ENCODE measurements around the gene CEPT1.

CEPT1 gene

DNA sequence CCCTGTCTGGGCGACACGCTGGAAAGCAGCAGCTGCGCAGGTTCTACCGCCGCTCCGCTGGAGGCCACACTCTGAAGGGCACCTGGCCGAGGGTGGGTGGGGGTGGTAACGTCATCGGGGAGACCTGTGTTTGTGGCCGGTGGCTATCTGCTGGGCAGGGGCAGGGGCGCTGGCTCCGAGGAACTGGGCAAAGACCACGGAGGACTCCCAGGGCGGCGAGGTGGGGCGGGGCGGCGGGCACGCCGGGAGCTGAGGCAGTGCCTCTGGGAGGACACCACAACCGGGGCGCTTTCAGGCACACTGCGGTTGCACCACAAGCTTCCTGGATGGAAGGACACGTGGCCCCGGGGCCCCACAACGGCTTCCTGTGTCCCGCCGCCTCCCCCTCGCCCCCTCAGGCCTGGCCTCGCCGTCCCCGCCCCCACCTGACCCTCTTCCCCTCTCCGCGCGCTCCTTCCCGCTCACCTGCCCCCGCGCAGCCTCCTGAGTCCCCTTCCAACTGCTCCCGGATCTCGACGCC is 63.7 kb downstream of the CEPT1 start:
- H3K79me2 ChIP-seq: no peaks in the 10 kb centered on the region
- H2AFZ ChIP-seq: peak overlapping the region; percentile 83
- no peaks in the 10 kb centered on the region for H3K9me3 ChIP-seq (ENCODE audit: control insufficient read depth, low read length)
- peaks cover 16% of the 10 kb centered on the region for H3K4me1 ChIP-seq
- peak overlapping the region; percentile 88 for H3K4me2 ChIP-seq (ENCODE audit: low read length)
- H3K27me3 ChIP-seq (ENCODE audit: control insufficient read depth, insufficient read depth, low read length): no peaks in the 10 kb centered on the region
- H3K9ac ChIP-seq: peak overlapping the region; percentile 96
- H3K27ac ChIP-seq: peak overlapping the region; percentile 93
- TF ChIP-seq, protein P1, sequence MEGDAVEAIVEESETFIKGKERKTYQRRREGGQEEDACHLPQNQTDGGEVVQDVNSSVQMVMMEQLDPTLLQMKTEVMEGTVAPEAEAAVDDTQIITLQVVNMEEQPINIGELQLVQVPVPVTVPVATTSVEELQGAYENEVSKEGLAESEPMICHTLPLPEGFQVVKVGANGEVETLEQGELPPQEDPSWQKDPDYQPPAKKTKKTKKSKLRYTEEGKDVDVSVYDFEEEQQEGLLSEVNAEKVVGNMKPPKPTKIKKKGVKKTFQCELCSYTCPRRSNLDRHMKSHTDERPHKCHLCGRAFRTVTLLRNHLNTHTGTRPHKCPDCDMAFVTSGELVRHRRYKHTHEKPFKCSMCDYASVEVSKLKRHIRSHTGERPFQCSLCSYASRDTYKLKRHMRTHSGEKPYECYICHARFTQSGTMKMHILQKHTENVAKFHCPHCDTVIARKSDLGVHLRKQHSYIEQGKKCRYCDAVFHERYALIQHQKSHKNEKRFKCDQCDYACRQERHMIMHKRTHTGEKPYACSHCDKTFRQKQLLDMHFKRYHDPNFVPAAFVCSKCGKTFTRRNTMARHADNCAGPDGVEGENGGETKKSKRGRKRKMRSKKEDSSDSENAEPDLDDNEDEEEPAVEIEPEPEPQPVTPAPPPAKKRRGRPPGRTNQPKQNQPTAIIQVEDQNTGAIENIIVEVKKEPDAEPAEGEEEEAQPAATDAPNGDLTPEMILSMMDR (IDR thresholded peaks at IDR 0.05): no peak
- peak overlapping the region; percentile 82 for H3K4me3 ChIP-seq (ENCODE audit: low read depth, low read length)
- no peaks in the 10 kb centered on the region for H3K36me3 ChIP-seq (ENCODE audit: control insufficient read depth, insufficient read depth, low read length)

DNA sequence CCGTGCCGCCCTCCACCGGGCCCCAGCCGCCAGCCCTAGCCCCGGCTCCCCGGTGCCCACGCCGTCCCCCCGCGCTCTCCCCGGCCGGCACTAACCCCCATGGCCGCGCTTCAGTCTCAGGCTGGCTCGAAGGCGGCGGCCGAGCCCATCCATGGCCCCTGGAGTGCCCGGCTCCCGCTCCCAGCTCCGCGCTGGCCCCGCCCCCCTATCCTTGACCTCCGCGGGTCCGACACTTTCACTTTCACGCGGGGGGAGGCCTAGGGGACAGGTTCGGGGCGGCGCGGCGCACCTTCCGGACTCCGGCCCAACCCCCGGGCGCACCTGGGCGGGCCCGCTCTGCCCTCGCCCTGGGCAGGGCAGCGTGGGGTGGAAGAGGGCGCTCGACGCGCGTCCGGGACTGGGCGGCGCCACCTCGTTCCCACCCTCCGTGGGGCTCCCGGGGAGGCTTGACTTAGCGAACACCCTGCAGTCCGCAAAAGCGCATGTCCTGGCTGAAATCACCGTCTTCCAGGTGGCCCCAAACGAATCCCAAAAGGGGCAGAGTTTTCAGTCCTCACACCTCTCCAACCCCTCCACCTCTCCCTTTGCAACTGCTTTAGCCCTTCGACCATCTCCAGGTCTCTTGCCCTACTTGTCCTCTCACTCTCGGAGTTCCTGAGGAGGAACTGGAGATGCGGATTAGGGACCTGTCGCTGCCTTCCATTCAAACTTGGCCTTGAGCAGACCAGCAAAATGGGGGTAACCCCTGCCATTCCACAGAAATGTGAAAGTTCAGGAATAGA is 64.4 kb downstream of the CEPT1 start:
- no peaks in the 10 kb centered on the region for H3K36me3 ChIP-seq (ENCODE audit: control insufficient read depth, insufficient read depth, low read length)
- no peaks in the 10 kb centered on the region for H3K79me2 ChIP-seq
- peak overlapping the region; percentile 82 for H3K4me3 ChIP-seq (ENCODE audit: low read depth, low read length)
- H3K27me3 ChIP-seq (ENCODE audit: control insufficient read depth, insufficient read depth, low read length): no peaks in the 10 kb centered on the region
- peaks cover 16% of the 10 kb centered on the region for H3K4me1 ChIP-seq
- H3K4me2 ChIP-seq (ENCODE audit: low read length): peak overlapping the region; percentile 88
- no peaks in the 10 kb centered on the region for H3K9me3 ChIP-seq (ENCODE audit: control insufficient read depth, low read length)
- peak overlapping the region; percentile 93 for H3K27ac ChIP-seq
- H2AFZ ChIP-seq: peak overlapping the region; percentile 83
- TF ChIP-seq, protein P1 (IDR thresholded peaks at IDR 0.05): no peak
- peak overlapping the region; percentile 96 for H3K9ac ChIP-seq

DNA sequence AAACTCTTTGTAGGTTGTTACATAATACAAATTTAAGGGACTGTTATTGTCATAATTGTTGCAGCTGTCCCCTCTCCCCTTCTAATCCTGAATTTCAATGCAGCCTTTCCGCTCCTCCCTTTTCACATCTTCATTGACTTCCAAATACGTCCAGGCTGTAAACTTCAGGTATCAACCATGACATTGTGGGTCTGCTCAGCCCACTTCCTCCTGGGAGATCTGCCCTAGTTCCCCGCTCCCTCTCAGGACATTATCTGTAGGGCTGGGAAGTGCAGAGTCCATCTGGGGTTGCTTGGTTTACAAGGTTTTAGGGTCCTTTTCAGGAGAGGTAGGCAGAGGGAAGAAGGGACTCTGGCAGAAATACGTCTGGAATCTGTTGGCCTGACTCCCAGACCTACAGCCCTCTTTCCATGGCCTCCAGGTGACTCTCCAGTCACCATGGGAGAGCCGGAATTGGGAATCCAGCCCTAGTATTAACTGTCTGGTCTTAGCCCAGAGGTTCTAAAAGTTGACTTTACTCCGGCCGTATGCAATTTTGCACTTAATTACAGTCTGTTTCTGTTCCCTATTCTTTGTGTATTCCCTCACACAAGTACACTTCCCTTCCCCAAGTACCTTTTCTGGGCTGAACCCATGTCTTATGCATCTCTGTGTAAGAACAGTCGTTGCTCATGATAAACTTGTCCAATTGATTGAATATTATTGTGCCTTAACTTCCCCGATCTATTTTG is 65.1 kb downstream of the CEPT1 start:
- Histone ChIP-seq H2AFZ (peak overlapping the region; percentile 83), H3K79me2 (no peaks in the 10 kb centered on the region), H3K27ac (peak overlapping the region; percentile 93), H3K4me3 (ENCODE audit: low read depth, low read length) (peak overlapping the region; percentile 82), H3K4me1 (peaks cover 11% of the 10 kb centered on the region), H3K4me2 (ENCODE audit: low read length) (peak overlapping the region; percentile 88), H3K9ac (no peak overlapping the region), H3K27me3 (ENCODE audit: control insufficient read depth, insufficient read depth, low read length) (no peaks in the 10 kb centered on the region), H3K36me3 (ENCODE audit: control insufficient read depth, insufficient read depth, low read length) (no peaks in the 10 kb centered on the region), H3K9me3 (ENCODE audit: control insufficient read depth, low read length) (no peaks in the 10 kb centered on the region)
- TF ChIP-seq, protein P1 (IDR thresholded peaks at IDR 0.05): no peak

DNA sequence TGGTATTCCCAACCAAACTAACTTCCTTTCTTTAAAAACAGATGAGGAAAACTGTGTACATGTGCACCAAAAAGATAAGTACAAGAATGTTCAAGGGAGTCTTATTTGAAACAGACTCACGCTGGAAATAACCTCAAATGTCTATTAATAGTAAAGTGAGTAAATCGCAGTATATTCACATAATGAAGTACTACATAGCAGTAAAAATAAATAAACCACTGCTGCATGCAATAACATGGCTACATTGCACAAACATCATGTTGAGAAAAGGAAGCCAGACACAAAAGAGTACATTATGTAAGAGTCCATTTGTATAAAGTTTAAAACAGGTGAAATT is 65.7 kb downstream of the CEPT1 start:
- Histone ChIP-seq H3K9me3 (ENCODE audit: control insufficient read depth, low read length) (no peaks in the 10 kb centered on the region), H3K4me1 (peaks cover 8% of the 10 kb centered on the region), H2AFZ (no peak overlapping the region), H3K9ac (no peak overlapping the region), H3K27ac (no peak overlapping the region), H3K79me2 (no peaks in the 10 kb centered on the region), H3K4me3 (ENCODE audit: low read depth, low read length) (no peak overlapping the region), H3K36me3 (ENCODE audit: control insufficient read depth, insufficient read depth, low read length) (no peaks in the 10 kb centered on the region), H3K27me3 (ENCODE audit: control insufficient read depth, insufficient read depth, low read length) (no peaks in the 10 kb centered on the region), H3K4me2 (ENCODE audit: low read length) (no peak overlapping the region)
- TF ChIP-seq, protein P1 (IDR thresholded peaks at IDR 0.05): no peak
